ENCODE data around the gene CAMKK1.
"Not testable (repeated sequence)": the region's sequence is repeated elsewhere in the genome, so short reads cannot be mapped to it uniquely, and the experiment has no call there.

The CAMKK1 gene

DNA sequence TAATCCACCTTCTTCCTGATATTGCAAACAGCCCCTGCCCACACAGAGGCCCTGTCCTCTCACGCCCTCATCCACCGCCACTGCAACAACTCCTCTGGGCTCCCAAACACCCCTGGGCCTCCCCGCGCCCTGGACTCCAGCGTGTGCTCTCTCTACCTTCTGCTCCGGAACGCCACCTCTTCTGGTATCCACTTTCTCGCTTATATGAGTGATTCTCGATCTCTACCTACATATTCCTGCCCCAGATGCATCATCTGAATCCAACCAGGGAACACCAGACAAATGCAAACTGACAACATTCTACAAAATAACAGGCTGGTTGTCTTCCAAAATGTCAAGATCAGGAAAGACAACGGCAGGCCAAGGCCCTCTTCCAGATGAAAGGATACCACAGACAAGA, 19.0 kb downstream of the CAMKK1 start:
- DNase-seq, result no peak

DNA sequence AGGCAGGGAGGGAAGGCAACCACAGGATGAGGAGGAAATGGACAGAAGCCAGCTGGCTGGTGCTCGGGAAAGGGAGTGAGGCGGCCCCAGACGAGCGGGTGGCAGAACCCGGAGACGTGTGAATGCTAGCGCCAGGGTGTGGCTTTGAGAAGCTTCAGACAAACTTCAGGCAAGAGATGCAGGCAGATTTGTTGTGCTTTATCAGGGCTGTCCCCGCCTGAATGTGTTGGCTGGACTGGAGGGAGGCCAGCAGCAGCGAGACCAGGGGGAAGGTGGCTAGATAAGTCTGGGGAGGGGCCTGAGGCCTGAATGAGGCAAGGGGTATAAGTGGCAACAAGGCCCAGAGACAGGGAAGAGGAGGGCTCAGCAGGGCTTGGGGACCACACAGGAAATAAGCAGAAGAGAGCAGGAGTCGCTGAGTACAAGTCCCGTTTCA, 22.0 kb downstream of the CAMKK1 start:
- no peak for DNase-seq

GRCh38 chr17:3867606-3868005, 25.2 kb downstream of the CAMKK1 start:
- DNase-seq, result no peak

- no peak for DNase-seq
Observed at GRCh38 chr17:3867106-3867505, 25.7 kb downstream of the CAMKK1 start.

- no peak for DNase-seq
Observed at GRCh38 chr17:3866276-3866675, 26.6 kb downstream of the CAMKK1 start.

- no peak for DNase-seq
Observed at GRCh38 chr17:3865176-3865575, 27.7 kb downstream of the CAMKK1 start.

DNA sequence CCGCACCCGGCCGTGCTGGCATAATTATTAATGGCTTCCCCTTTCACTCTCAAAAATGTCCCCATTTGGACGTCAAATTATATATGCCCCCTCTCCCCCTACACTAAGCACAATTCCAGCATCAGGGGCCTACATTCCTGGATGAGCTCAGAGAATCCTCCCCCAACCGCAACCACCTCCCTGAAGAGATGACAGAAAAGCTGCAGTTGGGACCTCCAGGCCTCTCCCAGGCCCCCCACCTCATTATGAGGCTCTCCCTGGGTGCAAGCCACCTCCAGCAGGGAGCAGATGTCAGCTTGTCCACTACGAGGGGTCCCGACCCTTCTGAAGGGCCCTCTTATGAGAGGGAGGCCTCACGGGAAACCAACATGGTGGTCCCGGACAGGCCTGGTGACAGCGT, 28.3 kb downstream of the CAMKK1 start:
- DNase-seq, result no peak

DNA sequence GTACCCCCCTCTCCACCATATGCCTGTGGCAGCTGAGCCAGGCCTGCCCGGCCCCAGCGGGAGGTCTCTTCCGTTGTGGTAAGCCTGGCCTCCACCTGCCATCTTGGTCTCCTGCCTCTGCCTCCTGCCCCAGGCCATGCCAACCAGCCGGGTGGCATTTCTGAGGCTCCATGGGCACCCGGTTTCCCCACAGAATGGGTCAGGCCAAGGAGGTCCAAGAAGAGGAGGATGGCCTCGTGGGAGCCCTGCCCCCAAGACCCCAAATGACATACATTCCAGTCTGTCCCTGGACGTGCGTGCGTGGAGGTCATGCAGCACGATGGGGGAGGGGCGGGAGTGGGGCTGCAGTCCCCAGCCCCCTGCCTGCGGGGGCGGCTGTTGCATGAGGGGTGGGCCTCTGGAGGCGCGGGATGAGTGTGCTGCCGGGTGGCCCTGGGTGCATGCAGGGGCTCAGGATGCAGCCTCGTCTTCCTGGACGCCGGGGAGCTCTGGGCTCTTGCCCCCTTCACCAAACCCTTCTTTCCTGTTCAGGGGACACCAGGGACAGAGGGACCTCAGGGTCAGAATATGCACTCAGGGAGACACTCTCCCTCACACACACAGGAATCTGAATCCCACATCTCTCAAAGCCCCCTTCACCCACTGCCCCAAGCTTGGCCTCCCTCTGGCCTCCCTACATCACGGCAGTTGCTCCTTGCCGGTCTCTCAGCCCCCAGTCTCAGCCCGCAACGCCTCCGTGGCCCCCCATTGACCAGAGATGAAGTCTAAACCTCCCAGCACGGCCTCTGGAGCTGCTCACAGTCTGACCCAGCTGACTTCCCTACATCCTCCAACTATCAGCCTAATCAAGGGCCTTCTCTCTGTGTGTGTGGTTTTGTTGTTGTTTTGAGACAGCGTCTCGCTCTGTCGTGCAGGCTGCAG, 30.8 kb downstream of the CAMKK1 start:
- no peak for DNase-seq

DNA sequence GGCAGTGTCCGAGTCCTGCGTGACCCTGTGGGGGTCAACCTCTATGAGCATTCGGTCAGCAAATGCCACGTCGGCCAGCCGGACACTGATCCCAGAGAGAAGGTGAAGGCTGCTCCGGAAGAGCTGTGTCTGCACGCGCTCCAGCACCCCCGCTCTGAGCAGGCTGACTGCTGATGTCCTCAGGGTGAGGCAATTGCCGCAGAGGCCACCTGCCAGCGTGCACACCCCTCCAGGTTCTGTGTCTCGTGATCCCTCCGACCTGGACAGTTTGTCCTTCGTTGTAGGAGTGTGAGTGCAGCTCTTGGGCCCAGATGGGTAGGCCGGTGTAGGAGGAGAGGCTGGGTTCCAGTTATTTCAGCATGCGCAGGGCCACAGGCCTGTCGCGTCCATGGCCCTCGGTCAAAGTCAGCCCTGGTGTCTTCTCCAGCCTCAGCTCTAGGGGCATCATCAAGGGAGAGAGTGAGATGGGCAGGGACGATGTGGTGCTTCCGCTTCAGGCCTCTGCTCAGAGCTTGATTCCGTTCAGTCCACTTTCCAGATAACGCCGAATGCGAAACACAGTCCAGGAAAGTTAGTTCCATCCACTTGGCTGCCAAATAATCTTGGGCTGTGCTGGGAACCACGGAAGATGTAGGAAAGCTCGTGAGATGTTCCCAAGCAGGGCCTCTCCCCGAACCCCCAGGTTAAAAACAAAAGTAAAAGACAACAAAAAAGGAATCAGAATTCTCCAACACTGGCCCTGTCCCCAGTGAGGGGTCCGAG, 31.7 kb downstream of the CAMKK1 start:
- DNase-seq, result no peak

DNA sequence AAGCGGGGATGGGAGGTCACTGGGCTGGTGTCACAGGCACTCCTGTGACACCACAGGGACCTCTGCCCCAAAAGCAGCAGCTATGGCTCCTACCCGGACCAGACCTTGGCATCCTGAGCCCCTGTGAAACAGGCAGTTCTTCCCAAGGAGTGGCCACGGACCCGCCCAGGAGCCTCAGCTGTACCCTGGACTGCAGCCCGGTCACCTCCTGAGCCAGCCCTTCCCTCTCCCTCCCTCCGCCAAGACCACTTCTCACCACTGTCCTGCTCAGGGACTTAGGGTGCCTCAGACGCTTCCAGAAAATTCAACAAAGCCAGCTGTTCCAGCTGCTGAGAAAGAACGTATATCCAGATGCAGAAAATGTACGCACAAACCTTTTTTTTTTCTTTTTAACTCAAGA, 32.9 kb downstream of the CAMKK1 start:
- DNase-seq, result no peak

GRCh38 chr17:3857261-3858105, 35.4 kb downstream of the CAMKK1 start:
- DNase-seq, result no peak

- not testable (repeated sequence) for DNase-seq
Observed at GRCh38 chr17:3854204-3854603, 38.6 kb downstream of the CAMKK1 start.

DNA sequence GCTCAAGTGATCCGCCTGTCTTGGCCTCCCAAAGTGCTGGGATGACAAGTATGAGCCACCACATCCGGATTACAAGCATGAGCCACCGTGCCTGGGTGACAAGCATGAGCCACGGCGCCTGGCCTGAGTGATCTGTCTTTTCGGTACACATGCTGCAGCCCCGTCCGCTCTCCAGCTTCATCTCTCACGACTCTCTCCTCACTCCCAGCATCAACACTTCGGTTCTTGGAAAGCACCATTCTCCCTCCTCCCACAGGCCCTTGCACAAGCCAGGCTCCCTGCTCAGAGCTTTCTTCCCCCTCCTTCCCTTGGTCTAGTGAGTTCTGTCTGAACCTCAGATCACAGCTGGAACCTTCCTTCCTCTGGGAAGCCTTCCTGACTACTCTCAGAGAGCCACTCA, 40.3 kb downstream of the CAMKK1 start:
- DNase-seq, result no peak

GRCh38 chr17:3851461-3852100, 41.3 kb downstream of the CAMKK1 start:
- DNase-seq, result no peak

DNA sequence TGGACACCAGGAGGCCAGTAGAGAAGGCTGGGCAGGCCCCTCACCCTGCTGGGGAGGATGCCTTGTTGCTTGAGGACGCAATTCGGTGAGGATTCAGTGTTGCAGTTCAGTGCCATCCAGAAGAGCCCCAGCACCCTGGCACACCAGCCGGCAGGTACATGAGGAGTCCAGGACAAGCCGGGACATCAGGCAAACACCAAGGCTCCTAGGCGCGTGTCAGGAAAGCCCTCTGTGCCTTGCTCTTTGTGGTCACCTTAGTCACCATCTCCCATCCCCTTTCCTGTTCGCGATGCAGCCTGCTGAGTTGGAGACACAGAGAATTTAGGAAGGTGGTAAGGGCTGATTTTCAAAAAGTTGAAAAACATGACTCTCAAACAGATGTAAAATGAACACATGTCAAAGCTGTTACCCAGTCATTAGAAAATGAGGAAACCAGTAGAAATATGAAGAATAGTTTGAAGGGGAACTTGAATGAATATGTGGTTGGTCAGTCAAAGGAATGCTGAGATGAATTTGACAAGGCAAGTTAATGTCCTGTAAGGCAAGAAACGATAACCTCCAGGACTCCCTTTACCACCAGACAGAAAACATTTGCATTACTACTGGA, 44.5 kb downstream of the CAMKK1 start:
- no peak for DNase-seq

- no peak for DNase-seq
Observed at GRCh38 chr17:3847165-3847670, 45.6 kb downstream of the CAMKK1 start.

GRCh38 chr17:3846437-3847164, 46.3 kb downstream of the CAMKK1 start:
- no peak for DNase-seq

DNA sequence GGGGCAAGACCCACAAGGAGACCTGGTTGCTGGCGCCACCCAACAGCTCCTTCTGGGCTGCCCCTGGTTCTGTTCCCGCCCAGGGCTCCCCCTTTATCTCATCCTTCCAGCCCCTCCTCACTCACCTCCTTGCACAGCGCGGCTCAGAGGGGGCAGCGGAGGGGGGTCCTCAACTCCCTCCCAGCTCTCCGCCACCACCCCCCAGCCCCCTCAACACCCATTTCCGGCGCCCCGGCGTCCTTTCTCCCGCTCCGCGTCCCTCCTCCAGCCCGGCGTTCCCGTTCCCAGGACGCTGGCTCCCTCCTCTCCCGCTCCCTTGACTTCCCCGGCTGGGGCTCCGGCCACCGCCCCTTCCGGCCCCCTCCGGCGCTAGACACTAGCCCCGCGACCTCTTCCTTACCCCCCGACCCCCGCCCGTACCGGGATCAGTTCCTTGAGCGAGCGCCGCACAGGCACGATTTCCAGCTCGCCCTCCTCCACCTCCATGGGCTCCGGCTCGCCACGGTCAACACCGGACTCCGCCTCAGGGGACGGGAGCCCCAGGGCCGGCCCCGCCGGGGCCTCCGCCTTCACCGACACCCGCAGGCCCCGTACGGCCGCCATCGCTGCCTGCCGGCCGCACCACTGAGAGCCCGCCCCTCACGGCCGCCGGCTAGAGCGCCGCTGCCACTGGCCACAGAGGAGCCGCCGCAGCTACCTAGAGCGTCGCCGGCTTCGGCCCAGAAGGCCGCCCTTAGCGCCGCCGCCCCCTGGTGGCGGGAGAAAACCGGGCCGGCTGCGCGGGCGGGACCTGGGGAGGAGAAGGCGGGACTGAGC, 47.0 kb downstream of the CAMKK1 start, which contains the start of gene NCBP3:
Gene NCBP3, minus strand, starts transcription at position 626 of the 816 bp plus-strand sequence. Its CDS starts 23 bp downstream, at position 603.
- peak; percentile 97 for DNase-seq

DNA sequence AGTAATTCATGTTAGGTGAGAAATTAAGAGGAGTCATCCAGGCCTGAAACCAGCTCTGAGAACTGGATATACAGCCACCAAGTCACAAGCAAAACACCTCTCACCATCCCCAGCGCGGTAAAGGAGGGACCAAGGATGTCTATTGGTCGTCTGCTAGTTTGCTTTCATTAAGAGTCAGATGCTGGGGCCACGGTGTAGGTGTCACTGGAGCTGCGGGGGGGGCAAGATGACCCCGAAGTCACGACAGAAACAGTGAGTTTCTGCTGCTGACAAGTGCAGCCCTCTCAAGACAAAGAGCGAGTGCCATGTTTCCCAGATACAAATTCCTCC, 47.6 kb downstream of the CAMKK1 start:
- DNase-seq, result no peak

- not testable (repeated sequence) for DNase-seq
Observed at GRCh38 chr17:3844556-3844955, 48.3 kb downstream of the CAMKK1 start.
